IMR-90 (cell line): Measurements from ENCODE around the gene MAP2. TPM values are rescaled to one million over a fixed set of nuclear protein-coding genes. Genes with fewer than 3 reads are reported as not detected.

Experiments used
- ATAC-seq: fragments of 200-7000 bp; cut with Tn5 transposase; 2 replicates; pipeline ENCODE4 v1.9.1; 2020; ENCODE audit warnings: low read depth, mild to moderate bottlenecking, moderate library complexity
- BruUV-seq: library from RNA; stranded (reverse); fragments of 400-500 nt; replicated peaks from 2 replicates; lab custom pipeline; 2021; lab: Mats Ljungman, UMichigan
- CTCF ChIA-PET: fragments of 300-600 bp; formaldehyde crosslinking; extraction: SDS; loops from one replicate; lab custom pipeline; 2021; ENCODE audit warnings: antibody characterized with exemption; lab: Yijun Ruan, JAX
- POLR2A ChIA-PET: fragments of 300-600 bp; sonication (Branson Sonifier 250); formaldehyde crosslinking; loops from one replicate; lab custom pipeline; 2022; ENCODE audit warnings: antibody characterized with exemption; ENCODE audit not compliant: unreplicated experiment; lab: Charles Lee
- DNase-seq: peaks from one replicate; pipeline ENCODE4 v3.0.0; 2013
- H2AFZ ChIP-seq: replicated peaks from 2 replicates; pipeline ENCODE3; 2013; ENCODE audit warnings: low read length, mild to moderate bottlenecking; ENCODE audit not compliant: poor library complexity
- H2AK5ac ChIP-seq: 2 replicates; pipeline ENCODE4 v1.6.1; 2013; ENCODE audit warnings: low read depth, low read length, inconsistent platforms
- H2AK9ac ChIP-seq: replicated peaks from 2 replicates; pipeline ENCODE3; 2013; ENCODE audit warnings: mild to moderate bottlenecking, low read depth, low read length, moderate library complexity; ENCODE audit not compliant: poor library complexity
- H2BK120ac ChIP-seq: 2 replicates; pipeline ENCODE4 v1.6.1; 2013; ENCODE audit warnings: low read depth, low read length, inconsistent platforms
- H2BK15ac ChIP-seq: 3 replicates; pipeline ENCODE4 v1.6.1; 2013; ENCODE audit warnings: low read depth, low read length, inconsistent platforms
- H2BK20ac ChIP-seq: 2 replicates; pipeline ENCODE4 v1.6.1; 2013; ENCODE audit warnings: low read depth, mild to moderate bottlenecking, inconsistent platforms, low read length, moderate library complexity
- H2BK5ac ChIP-seq: 2 replicates; pipeline ENCODE4 v1.6.1; 2013; ENCODE audit warnings: mild to moderate bottlenecking, low read depth, low read length, inconsistent platforms; ENCODE audit not compliant: poor library complexity, severe bottlenecking
- H3K14ac ChIP-seq: replicated peaks from 2 replicates; pipeline ENCODE4 v1.6.1; 2013; ENCODE audit warnings: low read depth, low read length, inconsistent platforms
- H3K18ac ChIP-seq: 2 replicates; pipeline ENCODE4 v1.6.1; 2013; ENCODE audit warnings: low read depth, low read length, control low read depth
- H3K23ac ChIP-seq: 2 replicates; pipeline ENCODE4 v1.6.1; 2013; ENCODE audit warnings: low read depth, low read length, inconsistent platforms
- H3K27ac ChIP-seq: 2 replicates; pipeline ENCODE4 v1.5.1; 2013; ENCODE audit warnings: mild to moderate bottlenecking, control low read depth, low read length; ENCODE audit not compliant: insufficient read depth
- H3K27me3 ChIP-seq: 2 replicates; pipeline ENCODE4 v1.6.1; 2013; ENCODE audit warnings: low read length; ENCODE audit not compliant: control insufficient read depth, insufficient read depth
- H3K36me3 ChIP-seq: 2 replicates; pipeline ENCODE4 v1.6.1; 2013; ENCODE audit warnings: low read length, mixed read lengths; ENCODE audit not compliant: control insufficient read depth, insufficient read depth
- H3K4ac ChIP-seq: 2 replicates; pipeline ENCODE4 v1.6.1; 2013; ENCODE audit warnings: low read depth, low read length, inconsistent platforms
- H3K4me1 ChIP-seq: 2 replicates; pipeline ENCODE4 v1.6.1; 2013; ENCODE audit warnings: low read length, mixed read lengths; ENCODE audit not compliant: control insufficient read depth, insufficient read depth
- H3K4me2 ChIP-seq: 2 replicates; pipeline ENCODE4 v1.6.1; 2013; ENCODE audit warnings: low read depth, mild to moderate bottlenecking, control low read depth, low read length, moderate library complexity
- H3K4me3 ChIP-seq: 2 replicates; pipeline ENCODE4 v1.5.1; 2013; ENCODE audit warnings: low read depth, mild to moderate bottlenecking, control low read depth, low read length, moderate library complexity; ENCODE audit not compliant: insufficient read depth
- H3K56ac ChIP-seq: 2 replicates; pipeline ENCODE4 v1.6.1; 2013; ENCODE audit warnings: low read length, inconsistent platforms; ENCODE audit not compliant: insufficient read depth; ENCODE audit errors: extremely low read depth
- H3K79me1 ChIP-seq, 2 experiments: 2 replicates each; pipeline ENCODE4 v1.6.1; 2013; ENCODE audit warnings: low read length in 2 of 2, inconsistent platforms in 1 of 2, low read depth in 1 of 2
- H3K9ac ChIP-seq: 2 replicates; pipeline ENCODE4 v1.6.1; 2013; ENCODE audit warnings: low read depth, low read length, control low read depth
- H3K9me1 ChIP-seq: 2 replicates; pipeline ENCODE4 v1.6.1; 2013; ENCODE audit warnings: low read length, inconsistent platforms; ENCODE audit not compliant: insufficient read depth
- H3K9me3 ChIP-seq: 2 replicates; pipeline ENCODE4 v1.6.1; 2013; ENCODE audit warnings: low read length; ENCODE audit not compliant: control insufficient read depth, insufficient read depth
- H4K20me1 ChIP-seq: 2 replicates; pipeline ENCODE4 v1.6.1; 2013; ENCODE audit warnings: low read length, inconsistent platforms; ENCODE audit not compliant: insufficient read depth
- H4K5ac ChIP-seq: 2 replicates; pipeline ENCODE4 v1.6.1; 2013; ENCODE audit warnings: mild to moderate bottlenecking, low read depth, low read length, control low read depth
- H4K8ac ChIP-seq, 2 experiments: 2 replicates each; pipeline ENCODE4 v1.6.1; 2013; ENCODE audit warnings: low read depth in 2 of 2, low read length in 2 of 2, control low read depth in 1 of 2, inconsistent platforms in 1 of 2
- H4K91ac ChIP-seq: 2 replicates; pipeline ENCODE4 v1.6.1; 2013; ENCODE audit warnings: low read depth, low read length, inconsistent platforms; ENCODE audit not compliant: insufficient read depth
- BHLHE40 ChIP-seq: fragments of 150-350 bp; IDR thresholded peaks from 2 replicates; pipeline ENCODE4 v1.6.1; 2016; ENCODE audit warnings: mild to moderate bottlenecking, low read depth, low read length
- CEBPB ChIP-seq: IDR thresholded peaks from 2 replicates; pipeline ENCODE4 v1.6.1; 2012; ENCODE audit warnings: low read depth, low read length, improper control_type of control experiment
- CTCF ChIP-seq: conservative IDR thresholded peaks from 2 replicates; pipeline ENCODE4 v1.5.1; 2012; ENCODE audit warnings: mild to moderate bottlenecking, low read depth, low read length, improper control_type of control experiment
- FOS ChIP-seq: fragments of 150-350 bp; IDR thresholded peaks from 2 replicates; pipeline ENCODE4 v1.6.1; 2016; ENCODE audit warnings: low read depth, low read length
- MAFK ChIP-seq: IDR thresholded peaks from 2 replicates; pipeline ENCODE4 v1.6.1; 2012; ENCODE audit warnings: low read depth, low read length, improper control_type of control experiment
- NFE2L2 ChIP-seq: fragments of 150-350 bp; IDR thresholded peaks from 2 replicates; pipeline ENCODE4 v1.6.1; 2016; ENCODE audit warnings: low read depth, mild to moderate bottlenecking, low read length
- RAD21 ChIP-seq: IDR thresholded peaks from 2 replicates; pipeline ENCODE4 v1.6.1; 2012; ENCODE audit warnings: low read length, improper control_type of control experiment
- RCOR1 ChIP-seq: IDR thresholded peaks from 2 replicates; pipeline ENCODE4 v1.6.1; 2012; ENCODE audit warnings: mild to moderate bottlenecking, low read length, improper control_type of control experiment; ENCODE audit not compliant: insufficient replicate concordance
- WGBS, 2 experiments: methylation state at CpG; one replicate each; pipeline versions ENCODE4 v1.1.5 to v1.1.7; 2013; ENCODE audit warnings: missing lambda C conversion rate in 2 of 2; ENCODE audit not compliant: insufficient read length in 1 of 2; ENCODE audit errors: extremely low coverage in 2 of 2; 5-methylcytosine and 5-hydroxymethylcytosine counted together
- dilution Hi-C: fragments of 300-500 bp; cut with HindIII; formaldehyde crosslinking; loops from one replicate; pipeline ENCODE4 v1.14.3; 2018; ENCODE audit warnings: low sequenced_read_pairs; ENCODE audit not compliant: unreplicated experiment
- in situ Hi-C: fragments of 300-500 bp; cut with MboI; formaldehyde crosslinking; loops from 3 replicates; pipeline ENCODE4 v1.14.3; 2019; ENCODE audit warnings: low sequenced_read_pairs, inconsistent platforms, mixed read lengths
- intact Hi-C: fragments of 100-400 bp; cut with micrococcal nuclease; formaldehyde crosslinking; loops from 2 replicates; pipeline ENCODE4 v1.10.0; 2022
- polyA plus RNA-seq, 3 experiments: library from polyadenylated mRNA; depleted of rRNA; stranded (reverse); fragments of >200 nt; gene quantifications; 2 replicates each; pipeline ENCODE4 v1.2.3, GENCODE V29; 2012; ENCODE audit warnings: low replicate concordance in 1 of 3
- total RNA-seq: library from RNA; depleted of rRNA; stranded (reverse); fragments of >200 nt; gene quantifications from 2 replicates; pipeline ENCODE4 v1.2.3, GENCODE V29; 2012
- TF ChIP-seq, protein P1 (sequence below): fragments of 150-350 bp; IDR thresholded peaks from 2 replicates; pipeline ENCODE4 v1.6.1; 2016; ENCODE audit warnings: low read depth, mild to moderate bottlenecking, low read length, moderate library complexity, borderline replicate concordance
- TF ChIP-seq, protein P2 (sequence below): fragments of 150-350 bp; IDR thresholded peaks from 2 replicates; pipeline ENCODE4 v1.6.1; 2017; ENCODE audit warnings: mild to moderate bottlenecking, antibody characterized with exemption, low read length, low read depth

Gene MAP2
- total and polyA plus RNA-seq, 2 of the 4 experiments (the other 2 are of a cell fraction): 0.29 to 0.36 TPM

GRCh38 chr2:209609531-209609930, 185.7 kb downstream of the MAP2 start:
- H2BK120ac ChIP-seq: no peak overlapping the region
- intact Hi-C loops (no loop called here), dilution Hi-C loops (no loop called here), in situ Hi-C loops (no loop called here)
- no TSS peak for BruUV-seq
- no peak overlapping the region for H2AK9ac ChIP-seq
- CTCF ChIA-PET: interaction anchor here (1.1 kb wide), 1 partner anchor 274 kb away, joined by 3 read pairs; no protein-coding TSS in a partner anchor
- no peak overlapping the region for H2BK20ac ChIP-seq
- H2BK5ac ChIP-seq: no peak overlapping the region
- no peaks in the 10 kb centered on the region for H3K4me1 ChIP-seq
- no peak for TF ChIP-seq CEBPB
- TF ChIP-seq, protein P1, sequence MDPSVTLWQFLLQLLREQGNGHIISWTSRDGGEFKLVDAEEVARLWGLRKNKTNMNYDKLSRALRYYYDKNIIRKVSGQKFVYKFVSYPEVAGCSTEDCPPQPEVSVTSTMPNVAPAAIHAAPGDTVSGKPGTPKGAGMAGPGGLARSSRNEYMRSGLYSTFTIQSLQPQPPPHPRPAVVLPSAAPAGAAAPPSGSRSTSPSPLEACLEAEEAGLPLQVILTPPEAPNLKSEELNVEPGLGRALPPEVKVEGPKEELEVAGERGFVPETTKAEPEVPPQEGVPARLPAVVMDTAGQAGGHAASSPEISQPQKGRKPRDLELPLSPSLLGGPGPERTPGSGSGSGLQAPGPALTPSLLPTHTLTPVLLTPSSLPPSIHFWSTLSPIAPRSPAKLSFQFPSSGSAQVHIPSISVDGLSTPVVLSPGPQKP: no peak
- TF ChIP-seq FOS: no peak
- TF ChIP-seq BHLHE40: no peak
- TF ChIP-seq RCOR1: no peak
- 0 out of 2 replicates have a peak, but pooled peaks have one; percentile 2 for TF ChIP-seq MAFK
- no peak for TF ChIP-seq RAD21
- no peak for TF ChIP-seq CTCF
- TF ChIP-seq NFE2L2: peak; percentile 45; the same call in 1 of the 2 replicates
- TF ChIP-seq, protein P2, sequence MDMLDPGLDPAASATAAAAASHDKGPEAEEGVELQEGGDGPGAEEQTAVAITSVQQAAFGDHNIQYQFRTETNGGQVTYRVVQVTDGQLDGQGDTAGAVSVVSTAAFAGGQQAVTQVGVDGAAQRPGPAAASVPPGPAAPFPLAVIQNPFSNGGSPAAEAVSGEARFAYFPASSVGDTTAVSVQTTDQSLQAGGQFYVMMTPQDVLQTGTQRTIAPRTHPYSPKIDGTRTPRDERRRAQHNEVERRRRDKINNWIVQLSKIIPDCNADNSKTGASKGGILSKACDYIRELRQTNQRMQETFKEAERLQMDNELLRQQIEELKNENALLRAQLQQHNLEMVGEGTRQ: no peak
- DNase-seq (no peak), ATAC-seq (no peak)
- H4K8ac ChIP-seq: no peak overlapping the region
- H3K9ac ChIP-seq: no peak overlapping the region
- no peaks in the 10 kb centered on the region for H3K36me3 ChIP-seq
- no peak overlapping the region for H2BK15ac ChIP-seq
- H4K91ac ChIP-seq: no peak overlapping the region
- H3K9me3 ChIP-seq: no peaks in the 10 kb centered on the region
- no peaks in the 10 kb centered on the region for H4K20me1 ChIP-seq
- no peak overlapping the region for H3K27ac ChIP-seq
- H3K56ac ChIP-seq: no peak overlapping the region
- H4K5ac ChIP-seq: no peak overlapping the region
- no peak overlapping the region for H3K23ac ChIP-seq
- no peaks in the 10 kb centered on the region for H3K79me1 ChIP-seq
- no CpG with 5 or more reads among the region's 2 CpGs for WGBS, 2 experiments
- H3K4me2 ChIP-seq: no peak overlapping the region
- POLR2A ChIA-PET: no interaction called here
- no peak overlapping the region for H2AK5ac ChIP-seq
- H3K4ac ChIP-seq: no peak overlapping the region
- H3K18ac ChIP-seq: no peak overlapping the region
- H2AFZ ChIP-seq: no peak overlapping the region
- H3K27me3 ChIP-seq: no peaks in the 10 kb centered on the region
- no peak overlapping the region for H3K4me3 ChIP-seq
- no peaks in the 10 kb centered on the region for H3K9me1 ChIP-seq
- H3K14ac ChIP-seq: no peak overlapping the region
